Lung (tissue), 12 donors: Measurements from ENCODE around the gene DNAH3. TPM values are rescaled to one million over a fixed set of nuclear protein-coding genes. Genes with fewer than 3 reads are reported as not detected.

Experiments used
- ATAC-seq: fragments of 200-7000 bp; cut with Tn5 transposase; one replicate; pipeline ENCODE4 v1.9.1; 2020; ENCODE audit warnings: moderate number of reproducible peaks; ENCODE audit not compliant: insufficient read depth, low FRiP score
- DNase-seq, 3 donors: peaks; one replicate each; pipeline ENCODE4 v3.0.0-alpha.2; 2013 to 2017
- H3K27ac ChIP-seq, 2 donors: one replicate each; pipeline ENCODE4 v1.5.1; 2013; ENCODE audit warnings: mild to moderate bottlenecking in 2 of 2, moderate library complexity in 2 of 2, control low read depth in 1 of 2, inconsistent platforms in 1 of 2, low read depth in 1 of 2, low read length in 1 of 2
- H3K27me3 ChIP-seq, 3 donors: one replicate each; pipeline ENCODE4 v1.5.1; 2013; ENCODE audit warnings: low read length in 2 of 3; ENCODE audit not compliant: control insufficient read depth in 3 of 3, insufficient read depth in 3 of 3
- H3K36me3 ChIP-seq, 4 donors: one replicate each; pipeline ENCODE4 v1.5.1; 2013; ENCODE audit warnings: low read length in 4 of 4, mild to moderate bottlenecking in 1 of 4, moderate library complexity in 1 of 4; ENCODE audit not compliant: control insufficient read depth in 4 of 4, insufficient read depth in 4 of 4
- H3K4me1 ChIP-seq, 5 donors: one replicate each; pipeline ENCODE4 v1.5.1; 2013; ENCODE audit warnings: low read length in 5 of 5, mild to moderate bottlenecking in 2 of 5, moderate library complexity in 1 of 5; ENCODE audit not compliant: control insufficient read depth in 5 of 5, insufficient read depth in 5 of 5
- H3K4me3 ChIP-seq: one replicate; pipeline ENCODE4 v1.5.1; 2013; ENCODE audit warnings: mild to moderate bottlenecking, control low read depth, moderate library complexity
- H3K9ac ChIP-seq, 2 donors: one replicate each; pipeline ENCODE4 v1.5.1; 2013; ENCODE audit warnings: low read length in 2 of 2, control low read depth in 1 of 2; ENCODE audit not compliant: insufficient read depth in 1 of 2
- H3K9me3 ChIP-seq, 4 donors: one replicate each; pipeline ENCODE4 v1.5.1; 2013; ENCODE audit warnings: low read length in 3 of 4, mild to moderate bottlenecking in 1 of 4, moderate library complexity in 1 of 4; ENCODE audit not compliant: control insufficient read depth in 4 of 4, insufficient read depth in 3 of 4
- CTCF ChIP-seq: IDR thresholded peaks from 2 replicates; pipeline ENCODE4 v1.5.1; 2012; ENCODE audit warnings: mild to moderate bottlenecking; ENCODE audit errors: control extremely low read depth, extremely low read depth
- WGBS, 2 donors: extraction: QIAGEN DNeasy Blood & Tissue Kit; methylation state at CpG; one replicate each; pipeline ENCODE4 v1.1.7; 2013; 5-methylcytosine and 5-hydroxymethylcytosine counted together
- polyA plus RNA-seq, 2 donors: library from polyadenylated mRNA; stranded (reverse); fragments of 200-250 nt; gene quantifications; one replicate each; pipeline ENCODE4 v1.2.1, GENCODE V29; 2013
- total RNA-seq, 2 donors: library from RNA; depleted of rRNA in 1 of 2; stranded (reverse); fragments of >200 nt in 1 of 2; gene quantifications; one replicate each; pipeline ENCODE4 v1.2.1, GENCODE V29; 2014 to 2021
- donor health status: control.
- donor health status: control.
- donor health status: Bipolar disorder and iron deficiency.
- donor health status: healthy.
- donor health status: DM: yes; HTN: yes; CAD: no.

The DNAH3 gene
- total and polyA plus RNA-seq, 4 donors, result 1.0 to 24.1 (median 12.8) TPM

GRCh38 chr16:20968765-20969164, 181.9 kb downstream of the DNAH3 start:
- no peak overlapping the region for H3K9ac ChIP-seq
- TF ChIP-seq CTCF, result no peak
- WGBS, 2 donors, result 66 to 72% methylated on average over 3 of the region's 3 CpGs

GRCh38 chr16:20960899-20961298, 189.7 kb downstream of the DNAH3 start:
- Histone ChIP-seq H3K9ac (no peak overlapping the region), H3K9me3 (no peaks in the 10 kb centered on the region), H3K27ac (no peak overlapping the region), H3K36me3 (no peaks in the 10 kb centered on the region), H3K4me3 (no peak overlapping the region), H3K4me1 (no peaks in the 10 kb centered on the region), H3K27me3 (no peaks in the 10 kb centered on the region)
- WGBS, 2 donors, result 91 to 97% methylated on average over 5 of the region's 5 CpGs
- DNase-seq, result no peak
- no peak for TF ChIP-seq CTCF
- no peak for ATAC-seq

More at GRCh38 chr16:20968765-20969164, 181.9 kb downstream of the DNAH3 start:
- no peak overlapping the region for H3K27ac ChIP-seq
- no peaks in the 10 kb centered on the region for H3K27me3 ChIP-seq
- H3K4me1 ChIP-seq, result no peaks in the 10 kb centered on the region
- ATAC-seq, result no peak
- H3K9me3 ChIP-seq, result no peaks in the 10 kb centered on the region
- H3K36me3 ChIP-seq, result no peaks in the 10 kb centered on the region
- DNase-seq, result no peak
- H3K4me3 ChIP-seq, result no peak overlapping the region

GRCh38 chr16:20957153-20957552, 193.5 kb downstream of the DNAH3 start:
- WGBS, 2 donors, result 86 to 93% methylated on average over 3 of the region's 3 CpGs
- no peak for ATAC-seq

More at GRCh38 chr16:20957153-20957552, 193.5 kb downstream of the DNAH3 start:
- Histone ChIP-seq H3K27me3 (no peaks in the 10 kb centered on the region), H3K9ac (no peak overlapping the region), H3K4me1 (no peaks in the 10 kb centered on the region), H3K9me3 (no peaks in the 10 kb centered on the region), H3K27ac (no peak overlapping the region), H3K4me3 (no peak overlapping the region), H3K36me3 (no peaks in the 10 kb centered on the region)
- no peak for DNase-seq
- no peak for TF ChIP-seq CTCF
